HG03565 (cell line): Measurements from ENCODE around the gene ZNF423.
"Not testable (repeated sequence)": the region's sequence is repeated elsewhere in the genome, so short reads cannot be mapped to it uniquely, and the experiment has no call there.

Experiments used
- ATAC-seq: cut with Tn5 transposase; IDR thresholded peaks from one replicate; pipeline ENCODE4 v1.9.1; 2021; ENCODE audit warnings: mild to moderate bottlenecking, moderate library complexity; ENCODE audit not compliant: unreplicated experiment

Gene ZNF423

GRCh38 chr16:49855822-49856671 is at the start of gene ZNF423:
ZNF423 (minus strand) TSS chr16:49856112; CDS start chr16:49855774, 338 bp downstream.
- no peak for ATAC-seq

- ATAC-seq: no peak
Observed at GRCh38 chr16:49904348-49905062, 48.6 kb upstream of the ZNF423 start.

GRCh38 chr16:49902908-49903307 is 47.0 kb upstream of the ZNF423 start:
- no peak for ATAC-seq

- ATAC-seq: no peak
Observed at GRCh38 chr16:49901711-49902110, 45.8 kb upstream of the ZNF423 start.

GRCh38 chr16:49900875-49901274 is 45.0 kb upstream of the ZNF423 start:
- ATAC-seq: no peak

- ATAC-seq: no peak
Observed at GRCh38 chr16:49899991-49900695, 44.2 kb upstream of the ZNF423 start.

- ATAC-seq: no peak
Observed at GRCh38 chr16:49896447-49896964, 40.6 kb upstream of the ZNF423 start.

- ATAC-seq: no peak
Observed at GRCh38 chr16:49890876-49891275, 35.0 kb upstream of the ZNF423 start.

GRCh38 chr16:49889725-49890397 is 33.9 kb upstream of the ZNF423 start:
- ATAC-seq: no peak

- ATAC-seq: no peak
Observed at GRCh38 chr16:49886554-49887094, 30.7 kb upstream of the ZNF423 start.

- ATAC-seq: no peak
Observed at GRCh38 chr16:49884033-49885015, 28.4 kb upstream of the ZNF423 start.

GRCh38 chr16:49883076-49884014 is 27.4 kb upstream of the ZNF423 start:
- ATAC-seq: no peak

- no peak for ATAC-seq
Observed at GRCh38 chr16:49881890-49882289, 26.0 kb upstream of the ZNF423 start.

- ATAC-seq: not testable (repeated sequence)
Observed at GRCh38 chr16:49878540-49878939, 22.6 kb upstream of the ZNF423 start.

- ATAC-seq: no peak
Observed at GRCh38 chr16:49876716-49877129, 20.8 kb upstream of the ZNF423 start.

- ATAC-seq: no peak
Observed at GRCh38 chr16:49875806-49876715, 20.1 kb upstream of the ZNF423 start.

- no peak for ATAC-seq
Observed at GRCh38 chr16:49874613-49875237, 18.8 kb upstream of the ZNF423 start.
